SK-N-SH treated with all-trans-retinoic acid at 6 μM for 48 hours (cell line): Measurements from ENCODE around the gene PLD1.

Source experiments
- ATAC-seq: fragments of 200-7000 bp; cut with Tn5 transposase; 3 replicates; pipeline ENCODE4 v1.9.1; 2020; ENCODE audit warnings: mild to moderate bottlenecking, moderate library complexity
- ESRRG ChIP-seq: fragments of 250-450 bp; sonication (Bioruptor Pico); IDR thresholded peaks from 2 replicates; pipeline ENCODE4 v1.6.1; 2021; ENCODE audit warnings: mild to moderate bottlenecking
- GLIS3 ChIP-seq: fragments of 250-450 bp; sonication (Bioruptor Pico); IDR thresholded peaks from 2 replicates; pipeline ENCODE4 v1.5.0; 2020; ENCODE audit warnings: mild to moderate bottlenecking, moderate library complexity
- ISL1 ChIP-seq: fragments of 250-450 bp; sonication (Bioruptor Pico); IDR thresholded peaks from 2 replicates; pipeline ENCODE4 v2.1.2; 2022; ENCODE audit warnings: mild to moderate bottlenecking, moderate library complexity
- OSR1 ChIP-seq: fragments of 250-450 bp; sonication (Bioruptor Pico); IDR thresholded peaks from 2 replicates; pipeline ENCODE4 v1.8.0; 2022; ENCODE audit warnings: moderate library complexity, mild to moderate bottlenecking, inconsistent platforms
- PPARA ChIP-seq: fragments of 250-450 bp; sonication (Bioruptor Pico); IDR thresholded peaks from 2 replicates; pipeline ENCODE4 v1.5.0; 2020; ENCODE audit warnings: mild to moderate bottlenecking, borderline replicate concordance
- SNAI2 ChIP-seq: fragments of 250-450 bp; sonication (Bioruptor Pico); IDR thresholded peaks from 2 replicates; pipeline ENCODE4 v1.5.0; 2020; ENCODE audit warnings: mild to moderate bottlenecking, moderate library complexity
- TOX ChIP-seq: fragments of 250-450 bp; sonication (Bioruptor Pico); IDR thresholded peaks from 2 replicates; pipeline ENCODE4 v1.8.0; 2021; ENCODE audit warnings: mild to moderate bottlenecking, moderate library complexity, borderline replicate concordance
- ZC3H10 ChIP-seq: fragments of 250-450 bp; sonication (Bioruptor Pico); IDR thresholded peaks from 2 replicates; pipeline ENCODE4 v1.5.1; 2021; ENCODE audit warnings: mild to moderate bottlenecking, moderate library complexity
- ZFP30 ChIP-seq: fragments of 450-650 bp; formaldehyde crosslinking; IDR thresholded peaks from 2 replicates; pipeline ENCODE4 v1.5.0; 2022; ENCODE audit warnings: mild to moderate bottlenecking, moderate library complexity
- ZNF565 ChIP-seq: fragments of 450-650 bp; formaldehyde crosslinking; conservative IDR thresholded peaks from 2 replicates; pipeline ENCODE4 v1.5.0; 2020; ENCODE audit warnings: low read depth, mild to moderate bottlenecking, moderate library complexity
- ZNF70 ChIP-seq: fragments of 450-650 bp; formaldehyde crosslinking; IDR thresholded peaks from 2 replicates; pipeline ENCODE4 v1.5.0; 2020; ENCODE audit warnings: mild to moderate bottlenecking, moderate library complexity
- ZNF8 ChIP-seq: fragments of 450-650 bp; formaldehyde crosslinking; IDR thresholded peaks from 2 replicates; pipeline ENCODE4 v1.5.0; 2020; ENCODE audit warnings: mild to moderate bottlenecking, moderate library complexity
- TF ChIP-seq, protein P1 (sequence below): fragments of 250-450 bp; sonication (Bioruptor Pico); IDR thresholded peaks from 2 replicates; pipeline ENCODE4 v1.5.0; 2020; ENCODE audit warnings: mild to moderate bottlenecking, moderate library complexity
- TF ChIP-seq, protein P2 (sequence below): fragments of 250-450 bp; sonication (Bioruptor Pico); IDR thresholded peaks from 2 replicates; pipeline ENCODE4 v1.8.0; 2021; ENCODE audit warnings: low read depth, mild to moderate bottlenecking, moderate library complexity, borderline replicate concordance
- TF ChIP-seq, protein P3 (sequence below): fragments of 250-450 bp; sonication (Bioruptor Pico); IDR thresholded peaks from 2 replicates; pipeline ENCODE4 v1.5.1; 2020; ENCODE audit warnings: low read depth, mild to moderate bottlenecking, moderate library complexity
- TF ChIP-seq, protein P4 (sequence below): fragments of 250-450 bp; sonication (Bioruptor Pico); IDR thresholded peaks from 2 replicates; pipeline ENCODE4 v1.8.0; 2020; ENCODE audit warnings: mild to moderate bottlenecking, moderate library complexity, borderline replicate concordance

Gene PLD1

DNA sequence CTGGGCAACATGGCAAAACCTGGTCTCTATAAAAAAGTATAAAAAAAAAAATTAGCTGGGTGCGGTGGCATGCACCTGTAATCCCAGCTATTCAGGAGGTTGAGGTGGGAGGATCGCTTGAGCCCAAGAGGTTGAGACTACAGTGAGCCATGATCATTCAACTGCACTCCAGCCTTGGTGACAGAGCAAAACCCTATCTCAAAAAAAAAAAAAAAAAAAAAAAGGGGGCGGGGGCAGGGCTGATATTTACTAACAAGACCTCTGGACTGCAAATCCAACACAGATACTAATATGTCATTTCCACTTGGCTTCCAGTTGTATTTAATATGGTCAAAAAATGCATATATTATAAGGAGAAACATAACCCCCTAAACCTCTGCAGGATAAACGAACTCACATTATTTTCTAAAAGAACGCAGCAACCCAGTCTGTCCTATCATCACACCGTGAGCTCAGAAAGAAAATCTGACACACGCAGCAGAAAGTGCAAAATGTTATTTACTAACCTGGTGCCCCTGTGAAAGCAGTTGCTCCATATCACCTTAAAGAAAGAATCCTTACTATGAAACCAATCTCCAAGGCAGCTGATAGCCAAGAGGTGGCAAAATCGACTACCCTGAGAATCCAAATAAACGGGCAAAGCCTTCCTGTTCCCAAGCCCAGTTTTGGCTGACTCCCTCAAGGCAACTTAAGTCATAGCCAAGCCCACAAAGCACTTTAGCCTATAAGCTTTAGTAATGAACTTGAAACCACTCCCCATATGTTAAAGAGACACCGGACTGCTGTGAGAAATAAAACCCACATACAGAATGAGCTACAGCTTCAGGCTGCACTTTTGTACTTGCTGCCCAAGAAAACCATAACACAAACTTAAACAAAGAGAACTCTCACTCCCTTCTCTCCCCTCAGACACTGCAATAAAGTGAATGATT lies 39.3 kb downstream of the PLD1 start:
- peak; percentile 91 for ATAC-seq

DNA sequence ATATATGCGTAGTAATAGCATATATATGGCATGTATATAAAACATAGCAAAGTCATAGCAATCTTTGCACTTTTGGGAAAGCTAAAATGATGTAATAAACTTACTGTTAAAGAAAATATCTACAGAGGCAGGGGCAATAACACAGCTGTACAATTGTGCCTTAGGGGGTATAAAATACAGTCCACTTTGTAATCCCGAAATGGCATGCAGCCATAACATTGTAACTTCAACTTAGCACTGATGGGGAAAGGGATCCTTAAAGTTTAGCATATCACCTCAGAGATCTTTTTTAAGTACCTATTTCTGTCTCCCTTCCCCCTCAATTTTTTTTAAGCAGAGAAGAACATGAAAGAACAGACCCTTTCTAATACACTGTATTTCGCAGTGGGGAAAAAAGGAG lies 40.8 kb downstream of the PLD1 start:
- ATAC-seq: no peak
- TF ChIP-seq, protein P1, sequence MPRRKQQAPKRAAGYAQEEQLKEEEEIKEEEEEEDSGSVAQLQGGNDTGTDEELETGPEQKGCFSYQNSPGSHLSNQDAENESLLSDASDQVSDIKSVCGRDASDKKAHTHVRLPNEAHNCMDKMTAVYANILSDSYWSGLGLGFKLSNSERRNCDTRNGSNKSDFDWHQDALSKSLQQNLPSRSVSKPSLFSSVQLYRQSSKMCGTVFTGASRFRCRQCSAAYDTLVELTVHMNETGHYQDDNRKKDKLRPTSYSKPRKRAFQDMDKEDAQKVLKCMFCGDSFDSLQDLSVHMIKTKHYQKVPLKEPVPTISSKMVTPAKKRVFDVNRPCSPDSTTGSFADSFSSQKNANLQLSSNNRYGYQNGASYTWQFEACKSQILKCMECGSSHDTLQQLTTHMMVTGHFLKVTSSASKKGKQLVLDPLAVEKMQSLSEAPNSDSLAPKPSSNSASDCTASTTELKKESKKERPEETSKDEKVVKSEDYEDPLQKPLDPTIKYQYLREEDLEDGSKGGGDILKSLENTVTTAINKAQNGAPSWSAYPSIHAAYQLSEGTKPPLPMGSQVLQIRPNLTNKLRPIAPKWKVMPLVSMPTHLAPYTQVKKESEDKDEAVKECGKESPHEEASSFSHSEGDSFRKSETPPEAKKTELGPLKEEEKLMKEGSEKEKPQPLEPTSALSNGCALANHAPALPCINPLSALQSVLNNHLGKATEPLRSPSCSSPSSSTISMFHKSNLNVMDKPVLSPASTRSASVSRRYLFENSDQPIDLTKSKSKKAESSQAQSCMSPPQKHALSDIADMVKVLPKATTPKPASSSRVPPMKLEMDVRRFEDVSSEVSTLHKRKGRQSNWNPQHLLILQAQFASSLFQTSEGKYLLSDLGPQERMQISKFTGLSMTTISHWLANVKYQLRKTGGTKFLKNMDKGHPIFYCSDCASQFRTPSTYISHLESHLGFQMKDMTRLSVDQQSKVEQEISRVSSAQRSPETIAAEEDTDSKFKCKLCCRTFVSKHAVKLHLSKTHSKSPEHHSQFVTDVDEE (CRISPR knock-in tag): no peak
- TF ChIP-seq, protein P2, sequence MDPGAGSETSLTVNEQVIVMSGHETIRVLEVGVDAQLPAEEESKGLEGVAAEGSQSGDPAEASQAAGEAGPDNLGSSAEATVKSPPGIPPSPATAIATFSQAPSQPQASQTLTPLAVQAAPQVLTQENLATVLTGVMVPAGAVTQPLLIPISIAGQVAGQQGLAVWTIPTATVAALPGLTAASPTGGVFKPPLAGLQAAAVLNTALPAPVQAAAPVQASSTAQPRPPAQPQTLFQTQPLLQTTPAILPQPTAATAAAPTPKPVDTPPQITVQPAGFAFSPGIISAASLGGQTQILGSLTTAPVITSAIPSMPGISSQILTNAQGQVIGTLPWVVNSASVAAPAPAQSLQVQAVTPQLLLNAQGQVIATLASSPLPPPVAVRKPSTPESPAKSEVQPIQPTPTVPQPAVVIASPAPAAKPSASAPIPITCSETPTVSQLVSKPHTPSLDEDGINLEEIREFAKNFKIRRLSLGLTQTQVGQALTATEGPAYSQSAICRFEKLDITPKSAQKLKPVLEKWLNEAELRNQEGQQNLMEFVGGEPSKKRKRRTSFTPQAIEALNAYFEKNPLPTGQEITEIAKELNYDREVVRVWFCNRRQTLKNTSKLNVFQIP: no peak
- TF ChIP-seq, all 23 proteins: peak for 0

More for the DNA sequence above, 39.3 kb downstream of the PLD1 start:
- TF ChIP-seq ZNF565: no peak
- no peak for TF ChIP-seq ESRRG
- no peak for TF ChIP-seq OSR1
- no peak for TF ChIP-seq PPARA (CRISPR knock-in tag)
- TF ChIP-seq, protein P2: no peak
- no peak for TF ChIP-seq ZFP30 (CRISPR knock-in tag)
- no peak for TF ChIP-seq ZNF8
- TF ChIP-seq, protein P3, sequence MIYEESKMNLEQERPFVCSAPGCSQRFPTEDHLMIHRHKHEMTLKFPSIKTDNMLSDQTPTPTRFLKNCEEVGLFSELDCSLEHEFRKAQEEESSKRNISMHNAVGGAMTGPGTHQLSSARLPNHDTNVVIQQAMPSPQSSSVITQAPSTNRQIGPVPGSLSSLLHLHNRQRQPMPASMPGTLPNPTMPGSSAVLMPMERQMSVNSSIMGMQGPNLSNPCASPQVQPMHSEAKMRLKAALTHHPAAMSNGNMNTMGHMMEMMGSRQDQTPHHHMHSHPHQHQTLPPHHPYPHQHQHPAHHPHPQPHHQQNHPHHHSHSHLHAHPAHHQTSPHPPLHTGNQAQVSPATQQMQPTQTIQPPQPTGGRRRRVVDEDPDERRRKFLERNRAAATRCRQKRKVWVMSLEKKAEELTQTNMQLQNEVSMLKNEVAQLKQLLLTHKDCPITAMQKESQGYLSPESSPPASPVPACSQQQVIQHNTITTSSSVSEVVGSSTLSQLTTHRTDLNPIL (CRISPR knock-in tag): no peak
- TF ChIP-seq, protein P4, sequence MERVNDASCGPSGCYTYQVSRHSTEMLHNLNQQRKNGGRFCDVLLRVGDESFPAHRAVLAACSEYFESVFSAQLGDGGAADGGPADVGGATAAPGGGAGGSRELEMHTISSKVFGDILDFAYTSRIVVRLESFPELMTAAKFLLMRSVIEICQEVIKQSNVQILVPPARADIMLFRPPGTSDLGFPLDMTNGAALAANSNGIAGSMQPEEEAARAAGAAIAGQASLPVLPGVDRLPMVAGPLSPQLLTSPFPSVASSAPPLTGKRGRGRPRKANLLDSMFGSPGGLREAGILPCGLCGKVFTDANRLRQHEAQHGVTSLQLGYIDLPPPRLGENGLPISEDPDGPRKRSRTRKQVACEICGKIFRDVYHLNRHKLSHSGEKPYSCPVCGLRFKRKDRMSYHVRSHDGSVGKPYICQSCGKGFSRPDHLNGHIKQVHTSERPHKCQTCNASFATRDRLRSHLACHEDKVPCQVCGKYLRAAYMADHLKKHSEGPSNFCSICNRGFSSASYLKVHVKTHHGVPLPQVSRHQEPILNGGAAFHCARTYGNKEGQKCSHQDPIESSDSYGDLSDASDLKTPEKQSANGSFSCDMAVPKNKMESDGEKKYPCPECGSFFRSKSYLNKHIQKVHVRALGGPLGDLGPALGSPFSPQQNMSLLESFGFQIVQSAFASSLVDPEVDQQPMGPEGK (CRISPR knock-in tag): no peak
- no peak for TF ChIP-seq TOX (CRISPR knock-in tag)
- TF ChIP-seq ZNF70 (CRISPR knock-in tag): no peak
- no peak for TF ChIP-seq ZC3H10 (CRISPR knock-in tag)
- TF ChIP-seq, all 23 proteins: peak for 0

DNA sequence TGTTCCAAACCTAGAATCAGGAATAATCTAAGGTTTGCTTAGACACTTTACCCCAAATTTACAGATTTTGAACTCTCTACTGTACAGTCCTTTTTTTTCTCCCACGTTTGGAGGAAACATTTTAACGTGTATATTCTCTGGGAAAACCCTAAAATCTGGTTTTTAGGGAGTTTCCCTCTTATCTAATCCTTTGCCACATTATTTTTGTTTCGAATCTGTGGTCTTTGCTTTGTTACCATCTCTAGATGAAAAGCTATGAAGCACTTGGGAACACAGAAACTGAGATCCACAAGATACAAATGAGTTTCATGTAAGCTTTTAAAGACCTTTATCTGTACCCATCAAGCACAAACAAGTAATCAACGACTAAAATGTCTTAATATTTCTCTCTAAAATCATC lies 41.3 kb downstream of the PLD1 start:
- ATAC-seq: no peak
- TF ChIP-seq, protein P1 (CRISPR knock-in tag): no peak
- no peak for TF ChIP-seq GLIS3 (CRISPR knock-in tag)
- no peak for TF ChIP-seq ZNF70 (CRISPR knock-in tag)
- no peak for TF ChIP-seq ISL1
- no peak for TF ChIP-seq SNAI2
- TF ChIP-seq, protein P3 (CRISPR knock-in tag): no peak
